ENCODE results near the gene ZBTB20.

Gene ZBTB20

GRCh38 chr3:115089481-115089880 lies 57.6 kb downstream of the ZBTB20 start:
- H3F3A ChIP-seq (ENCODE audit: control insufficient read depth, insufficient read depth) = no peaks in the 10 kb centered on the region
- H3K4me3 ChIP-seq (ENCODE audit: low read length) = no peak overlapping the region
- H3K27ac ChIP-seq (ENCODE audit: low read depth, low read length) = no peak overlapping the region
- H3K9me3 ChIP-seq (ENCODE audit: control insufficient read depth, insufficient read depth, low read length) = no peaks in the 10 kb centered on the region
- TF ChIP-seq CTCF (IDR thresholded peaks at IDR 0.05; ENCODE audit: low read depth, low read length, poor library complexity, severe bottlenecking) (no peak), EZH2phosphoT487 (IDR thresholded peaks at IDR 0.05; ENCODE audit: borderline replicate concordance, low read length) (no peak)
- no peak overlapping the region for H3K4me2 ChIP-seq (ENCODE audit: low read length)
- H4K20me1 ChIP-seq (ENCODE audit: control insufficient read depth, insufficient read depth, low read depth, low read length) = no peaks in the 10 kb centered on the region
- H3K79me2 ChIP-seq (ENCODE audit: control insufficient read depth, low read length) = no peaks in the 10 kb centered on the region
- no peaks in the 10 kb centered on the region for H3K9me2 ChIP-seq (replicated peaks; ENCODE audit: control insufficient read depth, low read length)
- H3K27me3 ChIP-seq (ENCODE audit: control insufficient read depth, low read length) = no peaks in the 10 kb centered on the region
- H3K4me1 ChIP-seq (ENCODE audit: control insufficient read depth, low read length) = peaks cover 8% of the 10 kb centered on the region
- no peaks in the 10 kb centered on the region for H3K36me3 ChIP-seq (ENCODE audit: control insufficient read depth, low read length)

- H3K9me3 ChIP-seq (ENCODE audit: control insufficient read depth, insufficient read depth, low read length) = no peaks in the 10 kb centered on the region
- no peaks in the 10 kb centered on the region for H3K36me3 ChIP-seq (ENCODE audit: control insufficient read depth, low read length)
- no peak overlapping the region for H3K4me2 ChIP-seq (ENCODE audit: low read length)
- no peaks in the 10 kb centered on the region for H3K79me2 ChIP-seq (ENCODE audit: control insufficient read depth, low read length)
- H3K27me3 ChIP-seq (ENCODE audit: control insufficient read depth, low read length) = no peaks in the 10 kb centered on the region
- no peaks in the 10 kb centered on the region for H3K9me2 ChIP-seq (replicated peaks; ENCODE audit: control insufficient read depth, low read length)
- no peaks in the 10 kb centered on the region for H4K20me1 ChIP-seq (ENCODE audit: control insufficient read depth, insufficient read depth, low read depth, low read length)
- H3K4me3 ChIP-seq (ENCODE audit: low read length) = no peak overlapping the region
- TF ChIP-seq EZH2phosphoT487 (IDR thresholded peaks at IDR 0.05; ENCODE audit: borderline replicate concordance, low read length) (no peak), CTCF (IDR thresholded peaks at IDR 0.05; ENCODE audit: low read depth, low read length, poor library complexity, severe bottlenecking) (no peak)
- H3K27ac ChIP-seq (ENCODE audit: low read depth, low read length) = no peak overlapping the region
- no peaks in the 10 kb centered on the region for H3F3A ChIP-seq (ENCODE audit: control insufficient read depth, insufficient read depth)
- H3K4me1 ChIP-seq (ENCODE audit: control insufficient read depth, low read length) = peaks cover 8% of the 10 kb centered on the region
Observed at GRCh38 chr3:115087512-115087911, 59.6 kb downstream of the ZBTB20 start.

GRCh38 chr3:115086344-115086743 lies 60.7 kb downstream of the ZBTB20 start:
- Histone ChIP-seq H3K4me1 (ENCODE audit: control insufficient read depth, low read length) (no peaks in the 10 kb centered on the region), H3K27me3 (ENCODE audit: control insufficient read depth, low read length) (no peaks in the 10 kb centered on the region), H3K36me3 (ENCODE audit: control insufficient read depth, low read length) (no peaks in the 10 kb centered on the region), H3F3A (ENCODE audit: control insufficient read depth, insufficient read depth) (no peaks in the 10 kb centered on the region), H3K79me2 (ENCODE audit: control insufficient read depth, low read length) (no peaks in the 10 kb centered on the region), H3K27ac (ENCODE audit: low read depth, low read length) (no peak overlapping the region), H3K9me3 (ENCODE audit: control insufficient read depth, insufficient read depth, low read length) (no peaks in the 10 kb centered on the region), H4K20me1 (ENCODE audit: control insufficient read depth, insufficient read depth, low read depth, low read length) (no peaks in the 10 kb centered on the region), H3K9me2 (replicated peaks; ENCODE audit: control insufficient read depth, low read length) (no peaks in the 10 kb centered on the region), H3K4me3 (ENCODE audit: low read length) (no peak overlapping the region), H3K4me2 (ENCODE audit: low read length) (no peak overlapping the region)
- TF ChIP-seq EZH2phosphoT487 (IDR thresholded peaks at IDR 0.05; ENCODE audit: borderline replicate concordance, low read length) (no peak), CTCF (IDR thresholded peaks at IDR 0.05; ENCODE audit: low read depth, low read length, poor library complexity, severe bottlenecking) (no peak)
